ENCODE data around the gene YWHAQ.
A peak's percentile ranks its signal among the peaks of the same experiment; 100 is the strongest.
"Not testable (repeated sequence)": the region's sequence is repeated elsewhere in the genome, so short reads cannot be mapped to it uniquely, and the experiment has no call there.

YWHAQ gene

GRCh38 chr2:9594366-9595054, 36.3 kb downstream of the YWHAQ start:
- no peak for DNase-seq (ENCODE audit: low read depth)

GRCh38 chr2:9593925-9594324, 36.9 kb downstream of the YWHAQ start:
- no peak for DNase-seq (ENCODE audit: low read depth)

- DNase-seq (ENCODE audit: low read depth): no peak
Observed at GRCh38 chr2:9592699-9593098, 38.1 kb downstream of the YWHAQ start.

GRCh38 chr2:9590641-9591040, 40.2 kb downstream of the YWHAQ start:
- no peak for DNase-seq (ENCODE audit: low read depth)

- DNase-seq (ENCODE audit: low read depth): no peak
Observed at GRCh38 chr2:9586465-9586864, 44.3 kb downstream of the YWHAQ start.

- DNase-seq (ENCODE audit: low read depth): no peak
Observed at GRCh38 chr2:9585486-9585885, 45.3 kb downstream of the YWHAQ start.

- DNase-seq (ENCODE audit: low read depth): not testable (repeated sequence)
Observed at GRCh38 chr2:9584902-9585301, 45.9 kb downstream of the YWHAQ start.

GRCh38 chr2:9582624-9583023, 48.2 kb downstream of the YWHAQ start:
- DNase-seq (ENCODE audit: low read depth): no peak

- no peak for DNase-seq (ENCODE audit: low read depth)
Observed at GRCh38 chr2:9578467-9579235, 52.1 kb downstream of the YWHAQ start.

- no peak for DNase-seq (ENCODE audit: low read depth)
Observed at GRCh38 chr2:9574331-9574730, 56.5 kb downstream of the YWHAQ start.

GRCh38 chr2:9573840-9574239, 57.0 kb downstream of the YWHAQ start:
- no peak for DNase-seq (ENCODE audit: low read depth)

GRCh38 chr2:9573013-9573720, 57.6 kb downstream of the YWHAQ start:
- no peak for DNase-seq (ENCODE audit: low read depth)

GRCh38 chr2:9570182-9571060, 60.4 kb downstream of the YWHAQ start:
- no peak for DNase-seq (ENCODE audit: low read depth)

- no peak for DNase-seq (ENCODE audit: low read depth)
Observed at GRCh38 chr2:9565436-9566153, 65.2 kb downstream of the YWHAQ start.

GRCh38 chr2:9560628-9561027, 70.2 kb downstream of the YWHAQ start:
- DNase-seq (ENCODE audit: low read depth): no peak

GRCh38 chr2:9558948-9559381, 71.8 kb downstream of the YWHAQ start:
- DNase-seq (ENCODE audit: low read depth): no peak

- DNase-seq (ENCODE audit: low read depth): no peak
Observed at GRCh38 chr2:9556121-9556743, 74.6 kb downstream of the YWHAQ start.

- peak; percentile 69 for DNase-seq (ENCODE audit: low read depth)
Observed at GRCh38 chr2:9555297-9556120, 75.3 kb downstream of the YWHAQ start, which contains the start of gene ADAM17. Gene ADAM17 (minus strand): TSS chr2:9555830. CDS start chr2:9555605, 225 bp downstream.

- DNase-seq (ENCODE audit: low read depth): peak; percentile 4
Observed at GRCh38 chr2:9554921-9555296, 75.9 kb downstream of the YWHAQ start.
